GM21423 (cell line): Measurements from ENCODE around the gene GALNT11.

Experiments used
- ATAC-seq: cut with Tn5 transposase; IDR thresholded peaks from one replicate; pipeline ENCODE4 v1.9.1; 2021; ENCODE audit warnings: mild to moderate bottlenecking, moderate library complexity; ENCODE audit not compliant: unreplicated experiment

Gene GALNT11

DNA sequence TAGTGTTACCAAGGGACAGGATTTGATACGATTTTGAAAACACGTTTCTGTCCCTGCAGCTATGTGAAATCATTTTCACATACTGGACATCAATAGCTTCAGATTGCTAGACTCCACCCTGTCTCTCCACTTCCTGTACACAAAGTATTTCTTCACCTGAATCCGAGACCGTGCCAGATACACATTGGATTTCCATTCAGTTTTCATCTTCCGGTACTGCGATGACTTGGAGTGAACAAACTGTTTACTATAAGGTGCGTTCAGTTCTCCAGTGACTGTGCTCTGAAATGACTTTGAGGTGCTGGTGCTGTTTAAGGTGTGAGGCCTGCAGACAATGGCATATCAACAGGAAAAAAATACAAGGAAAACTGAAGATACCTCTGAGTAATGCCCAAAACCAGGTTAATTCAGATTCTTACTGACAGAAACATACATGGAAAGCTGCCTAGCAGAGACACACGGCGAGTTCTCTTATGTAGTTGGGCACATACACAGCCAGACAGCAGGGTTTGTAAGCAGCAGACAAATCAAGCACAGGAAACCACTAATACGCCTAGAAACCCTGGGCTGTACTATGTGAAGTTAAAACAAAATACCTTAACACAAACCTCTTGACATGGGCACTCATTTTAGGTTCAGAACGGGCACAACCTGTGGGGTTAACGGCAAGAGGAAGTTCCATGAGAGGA, 119.2 kb downstream of the GALNT11 start:
- no peak for ATAC-seq

DNA sequence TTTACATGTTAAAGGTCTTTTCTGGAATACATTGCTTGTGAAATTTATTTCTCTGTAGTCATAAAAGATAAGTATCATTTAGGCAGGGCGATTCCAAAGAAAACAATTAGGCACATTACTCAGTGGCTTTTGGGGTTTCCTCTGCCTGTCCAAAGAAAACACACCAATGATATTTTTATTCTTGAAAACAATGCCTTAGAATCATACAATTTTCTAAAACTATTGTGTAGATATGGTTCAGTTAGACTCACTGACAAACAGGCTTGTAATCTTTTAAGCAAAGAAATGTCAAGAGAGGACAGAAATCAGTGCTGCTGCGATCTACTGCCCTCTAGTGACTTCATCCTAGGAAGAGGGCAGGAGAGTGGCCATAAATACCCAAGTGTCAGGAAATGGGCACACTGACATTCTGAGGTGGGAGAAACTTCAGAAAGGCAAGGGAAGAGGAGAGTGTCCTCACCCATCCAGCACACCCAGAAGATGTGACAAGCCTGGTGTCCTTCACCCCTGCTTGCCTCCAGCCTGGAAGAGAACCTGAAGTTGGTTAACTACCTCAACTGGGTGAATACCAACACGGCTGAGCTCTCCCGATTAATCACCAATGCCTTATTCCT, 120.5 kb downstream of the GALNT11 start:
- no peak for ATAC-seq

DNA sequence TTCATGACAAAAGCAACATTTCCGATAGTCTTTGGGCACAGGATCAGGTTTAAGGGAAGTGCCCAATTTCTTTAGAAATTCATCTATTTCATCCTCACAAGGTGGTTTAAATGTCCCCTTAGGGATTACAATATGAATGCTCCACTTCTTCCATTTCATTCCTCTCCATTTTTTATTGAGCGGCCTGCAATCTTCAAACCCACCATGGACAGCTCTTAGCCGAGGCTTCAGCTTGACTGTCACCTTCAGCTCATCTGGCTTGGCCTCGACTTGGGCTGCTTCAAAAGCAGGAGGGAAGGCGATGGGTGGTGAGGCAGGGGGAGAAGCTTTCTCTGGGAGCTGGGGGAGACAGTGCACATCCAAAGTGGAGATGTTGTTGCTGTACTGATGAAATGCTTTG, 123.2 kb downstream of the GALNT11 start:
- no peak for ATAC-seq

DNA sequence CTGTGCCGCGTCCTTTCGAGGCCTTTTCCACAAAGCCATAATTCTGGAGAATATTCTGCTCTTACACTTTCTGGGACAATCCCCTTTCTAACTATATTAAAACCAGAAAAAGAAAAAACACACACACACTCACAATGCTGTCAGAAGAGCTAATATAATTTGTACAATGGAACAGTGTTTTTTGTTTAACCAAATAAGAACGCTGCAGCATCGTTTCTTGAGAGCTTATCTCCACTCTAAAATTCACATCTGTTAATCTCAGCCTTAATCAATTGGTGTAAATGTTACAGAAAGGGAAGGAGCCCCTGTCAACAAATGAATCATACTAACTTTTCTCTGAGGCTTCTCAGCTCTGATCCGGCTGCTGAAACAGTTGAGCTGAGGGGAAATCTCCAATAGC, 123.9 kb downstream of the GALNT11 start:
- no peak for ATAC-seq

DNA sequence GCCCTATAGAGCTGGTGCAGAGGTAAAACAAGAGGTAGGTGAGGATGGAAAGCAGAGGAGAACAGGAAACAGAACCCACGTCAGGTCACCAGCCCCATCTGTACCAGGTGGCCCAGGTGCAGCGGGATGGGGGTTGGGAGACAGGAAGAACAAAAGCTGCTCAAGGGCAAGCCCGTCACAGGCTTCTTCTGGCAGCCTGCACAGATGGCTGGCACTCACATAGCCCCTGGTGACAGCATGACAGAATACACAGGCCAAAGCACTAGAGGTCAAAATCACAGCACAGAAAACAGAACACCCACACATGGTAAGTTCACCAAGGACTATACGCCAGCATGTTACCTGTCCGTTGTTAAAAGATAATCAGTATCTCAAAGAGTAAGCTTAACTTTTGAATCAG, 126.8 kb downstream of the GALNT11 start:
- ATAC-seq, result no peak

DNA sequence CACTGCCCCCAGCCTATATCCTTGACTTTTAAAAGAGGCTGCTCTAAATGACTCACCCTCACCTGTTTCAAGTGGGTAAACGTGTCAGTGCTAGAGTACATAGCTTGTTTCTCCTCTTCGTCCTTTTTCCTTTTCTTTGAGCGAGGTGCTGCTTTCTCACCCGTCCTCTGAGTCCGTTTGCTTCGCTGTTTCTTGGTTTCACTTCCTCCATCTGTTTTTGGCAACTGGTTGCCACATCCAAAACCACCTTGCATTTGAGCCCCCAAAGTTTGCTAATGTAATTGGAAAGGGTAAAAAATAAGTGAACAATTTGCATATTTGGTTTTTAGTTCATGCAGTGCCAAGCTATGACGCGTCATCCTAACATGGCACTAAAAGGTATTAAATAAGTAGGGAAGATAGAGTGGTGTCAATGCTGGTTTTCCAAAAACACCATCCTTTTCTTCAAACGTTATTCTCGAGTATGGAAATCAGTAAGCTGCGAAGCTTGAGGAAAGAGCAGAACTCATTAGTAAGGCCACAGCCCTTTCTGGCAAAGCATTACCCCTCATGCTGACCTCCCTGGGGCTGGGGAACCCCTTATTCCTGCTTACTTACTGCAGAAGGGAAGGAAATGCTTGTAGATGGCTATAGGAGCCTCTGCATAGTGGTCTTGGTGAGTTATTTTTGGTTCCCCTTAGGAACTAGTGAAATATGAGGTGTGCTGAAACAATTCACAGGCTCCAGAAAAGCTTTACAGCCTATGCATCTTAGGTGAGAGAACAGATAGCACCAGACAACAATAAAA, 133.5 kb downstream of the GALNT11 start:
- peak; percentile 93 for ATAC-seq

DNA sequence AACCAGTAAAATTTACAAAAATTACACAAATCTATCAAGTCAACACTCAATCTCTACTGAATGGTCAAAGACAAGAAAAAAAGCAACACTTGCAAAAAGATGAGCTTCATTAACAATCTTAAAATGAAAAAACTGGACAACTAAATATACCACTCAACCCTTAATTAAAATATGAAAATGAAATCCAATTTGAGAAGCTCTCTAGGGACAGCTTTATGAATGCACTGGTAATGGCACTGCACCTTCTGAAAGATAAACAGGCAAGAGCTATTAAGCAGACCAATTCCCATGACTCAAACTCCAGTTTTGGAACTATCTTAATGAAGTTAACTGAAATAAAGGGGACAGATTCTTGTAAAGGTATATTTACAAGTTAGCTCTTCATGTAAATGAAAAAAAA, 135.7 kb downstream of the GALNT11 start:
- ATAC-seq, result no peak

DNA sequence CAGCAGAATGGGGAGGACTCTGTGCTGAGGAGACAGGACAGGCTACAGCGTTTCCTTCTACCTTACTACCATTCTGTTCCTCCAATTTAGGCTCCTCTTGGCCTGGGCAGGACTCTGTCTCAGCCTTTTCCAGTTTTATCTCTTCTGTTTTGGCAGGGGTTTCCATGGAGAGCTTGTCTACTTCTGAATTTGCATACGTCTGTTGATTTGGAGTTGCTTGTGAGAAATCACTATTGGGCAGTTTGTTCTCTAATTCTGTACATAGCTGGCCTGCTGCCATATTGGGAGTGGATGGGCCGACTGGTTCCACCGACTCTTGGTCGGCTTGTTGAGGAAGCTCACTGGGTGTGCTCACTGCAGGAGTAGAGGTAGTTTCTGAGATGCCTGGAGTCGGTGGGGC, 136.8 kb downstream of the GALNT11 start:
- ATAC-seq, result no peak
